PFSK-1 (cell line): ENCODE results near the gene AGPAT3.

Experiments
- POLR2AphosphoS5 ChIP-seq: IDR thresholded peaks from 2 replicates; pipeline ENCODE4 v1.6.1; 2012; ENCODE audit warnings: low read depth, mild to moderate bottlenecking, control low read depth, low read length, moderate library complexity
- REST ChIP-seq, 2 experiments: IDR thresholded peaks; 2 replicates each; pipeline versions ENCODE4 v1.6.1 to v1.8.0; 2011 to 2012; ENCODE audit warnings: low read depth in 2 of 2, low read length in 2 of 2, control low read depth in 1 of 2, inconsistent platforms in 1 of 2, mild to moderate bottlenecking in 1 of 2, moderate library complexity in 1 of 2; ENCODE audit not compliant: insufficient read depth in 1 of 2
- SIN3A ChIP-seq: IDR thresholded peaks from 2 replicates; pipeline ENCODE4 v1.6.1; 2012; ENCODE audit warnings: mild to moderate bottlenecking, low read length, moderate library complexity, borderline replicate concordance; ENCODE audit not compliant: insufficient read depth

DNA sequence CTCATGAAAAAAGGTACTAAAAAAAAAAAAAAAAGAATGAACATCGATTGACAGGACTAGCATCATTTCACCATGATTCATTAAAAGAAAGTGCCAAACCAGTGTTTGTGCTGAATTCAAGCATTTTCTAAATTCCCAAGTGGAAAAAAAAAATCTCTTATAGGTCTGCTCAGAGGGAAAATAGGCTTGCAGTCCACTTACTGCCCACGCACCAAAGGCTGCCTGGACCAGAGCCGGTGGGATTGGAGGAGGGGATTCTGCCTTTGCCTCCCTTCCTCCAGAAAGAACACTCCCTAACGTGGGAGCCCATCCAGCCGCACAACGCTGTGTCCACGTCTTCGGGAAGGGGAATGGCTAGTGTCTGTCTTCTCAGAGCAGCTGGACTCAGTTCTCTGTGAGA, 141.6 kb downstream of the AGPAT3 start:
- TF ChIP-seq SIN3A (no peak), REST (IDR thresholded peaks at IDR 0.05; ENCODE audit: insufficient read depth in 1 of 2, low read depth in 2 of 2, low read length in 2 of 2) (no peak), POLR2AphosphoS5 (no peak)
